ENCODE data around the gene PWWP2A.

The PWWP2A gene

GRCh38 chr5:160133071-160133917 is 14.0 kb upstream of the PWWP2A start:
- DNase-seq, result no peak

GRCh38 chr5:160129841-160130240 is 10.6 kb upstream of the PWWP2A start:
- DNase-seq, result no peak

- no peak for DNase-seq
These were observed 9.4 kb upstream of the PWWP2A start for GRCh38 chr5:160128632-160129031.

GRCh38 chr5:160119905-160120266 is 636 bp upstream of the PWWP2A start:
- DNase-seq, result no peak

GRCh38 chr5:160118349-160119141 is 705 bp downstream of the PWWP2A start:
- peak; percentile 51 for DNase-seq

- DNase-seq, result no peak
These were observed 2.3 kb downstream of the PWWP2A start for GRCh38 chr5:160116991-160117390.

- no peak for DNase-seq
These were observed 11.1 kb downstream of the PWWP2A start for GRCh38 chr5:160108124-160108523.

GRCh38 chr5:160105686-160106360 is 13.4 kb downstream of the PWWP2A start:
- DNase-seq, result no peak

GRCh38 chr5:160097991-160098390 is 21.3 kb downstream of the PWWP2A start:
- DNase-seq, result no peak

GRCh38 chr5:160096178-160096577 is 23.1 kb downstream of the PWWP2A start:
- no peak for DNase-seq

- DNase-seq, result no peak
These were observed 26.1 kb downstream of the PWWP2A start for GRCh38 chr5:160092960-160093707.

GRCh38 chr5:160092514-160092913 is 26.7 kb downstream of the PWWP2A start:
- no peak for DNase-seq

- DNase-seq, result no peak
These were observed 29.2 kb downstream of the PWWP2A start for GRCh38 chr5:160090059-160090458.

GRCh38 chr5:160089531-160089930 is 29.7 kb downstream of the PWWP2A start:
- DNase-seq, result no peak

GRCh38 chr5:160088805-160089204 is 30.4 kb downstream of the PWWP2A start:
- DNase-seq, result no peak

- DNase-seq, result no peak
These were observed 32.1 kb downstream of the PWWP2A start for GRCh38 chr5:160087199-160087598.

GRCh38 chr5:160084144-160084543 is 35.1 kb downstream of the PWWP2A start:
- no peak for DNase-seq

- DNase-seq, result no peak
These were observed 35.7 kb downstream of the PWWP2A start for GRCh38 chr5:160083501-160083900.

GRCh38 chr5:160082614-160083500 is 36.4 kb downstream of the PWWP2A start:
- no peak for DNase-seq

GRCh38 chr5:160081495-160081894 is 37.8 kb downstream of the PWWP2A start:
- DNase-seq, result no peak

- no peak for DNase-seq
These were observed 39.5 kb downstream of the PWWP2A start for GRCh38 chr5:160079753-160080152.

GRCh38 chr5:160076997-160077396 is 42.3 kb downstream of the PWWP2A start:
- no peak for DNase-seq
